Fibroblast of skin of scalp (primary cell): Measurements from ENCODE around the gene SLIT1.

Source experiments
- DNase-seq: peaks from one replicate; pipeline ENCODE4 v3.0.0-alpha.2; 2013

The SLIT1 gene

GRCh38 chr10:97200616-97201015 lies 14.9 kb upstream of the SLIT1 start:
- no peak for DNase-seq

GRCh38 chr10:97199152-97199551 lies 13.4 kb upstream of the SLIT1 start:
- DNase-seq: no peak

DNA sequence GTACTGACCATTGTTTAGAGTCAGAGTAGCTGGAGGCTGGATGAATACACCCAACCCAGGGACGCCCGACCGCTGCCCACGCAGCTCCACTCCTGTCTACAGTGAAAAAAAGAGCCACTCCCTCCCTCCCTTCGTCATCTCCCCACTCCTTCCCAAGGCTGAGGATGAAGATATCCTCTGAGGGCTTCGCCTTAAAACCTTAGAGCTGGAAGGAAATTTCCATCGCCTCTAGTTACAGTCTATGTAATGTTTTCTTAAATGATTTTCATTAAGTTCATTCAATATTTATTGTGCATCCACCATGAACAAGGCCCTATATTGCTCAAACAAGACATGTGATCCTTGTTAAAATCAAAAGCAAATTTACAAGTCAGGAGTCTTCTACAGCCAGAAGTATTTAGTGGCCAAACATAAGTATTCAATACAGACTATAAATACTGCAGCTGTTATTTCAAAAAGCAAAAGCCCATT lies 11.3 kb upstream of the SLIT1 start:
- no peak for DNase-seq

- peak; percentile 56 for DNase-seq
Observed at GRCh38 chr10:97196223-97197029, 10.7 kb upstream of the SLIT1 start.

DNA sequence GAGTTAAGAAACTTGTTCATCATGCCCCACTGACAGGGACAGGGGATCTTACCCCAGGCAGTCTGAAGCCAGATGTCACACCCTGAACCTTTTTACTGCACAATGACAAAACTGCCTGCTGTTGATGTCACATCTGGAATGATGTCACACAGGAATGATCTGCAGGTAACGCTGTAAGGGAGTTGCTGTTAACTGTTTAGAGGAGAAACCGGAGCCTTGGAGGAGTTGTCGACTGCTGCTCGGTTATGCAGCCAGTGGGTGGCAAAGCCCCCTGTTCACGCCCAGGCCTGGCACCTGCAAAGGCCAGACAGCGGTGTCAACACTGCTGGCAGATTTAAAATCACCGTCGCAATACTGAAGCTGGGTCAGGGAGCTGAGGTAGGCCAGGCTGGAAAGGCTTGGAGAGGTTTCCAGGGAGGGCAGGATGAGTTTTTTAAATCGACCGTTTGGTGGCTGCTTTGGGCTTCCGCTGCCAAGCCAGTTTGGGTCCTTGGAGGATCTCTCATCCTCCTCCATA lies 10.0 kb upstream of the SLIT1 start:
- no peak for DNase-seq

DNA sequence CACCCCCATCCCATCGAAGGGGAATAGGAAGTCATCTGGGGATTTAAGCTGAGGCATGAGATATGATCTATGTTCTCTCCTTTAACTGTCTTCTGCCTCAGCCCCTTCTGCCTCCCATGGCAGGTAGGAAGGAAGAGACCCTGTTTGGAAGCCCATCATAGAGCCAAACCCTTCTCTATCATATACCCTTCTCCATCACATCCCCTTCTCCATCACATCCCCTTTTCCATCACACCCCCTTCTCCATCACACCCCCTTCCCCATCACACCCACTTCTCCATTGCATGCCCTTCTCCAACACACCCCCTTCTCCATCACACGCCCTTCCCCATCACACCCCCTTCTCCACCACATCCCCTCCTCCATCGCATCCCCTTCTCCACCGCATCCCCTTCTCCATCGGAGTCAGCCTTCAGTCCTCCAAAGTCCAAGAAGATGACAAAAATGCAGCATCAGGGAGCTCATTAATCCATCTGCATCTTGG lies 7.2 kb upstream of the SLIT1 start:
- DNase-seq: no peak

GRCh38 chr10:97190450-97190849 lies 4.7 kb upstream of the SLIT1 start:
- no peak for DNase-seq

- DNase-seq: no peak
Observed at GRCh38 chr10:97188261-97188711, 2.5 kb upstream of the SLIT1 start.

DNA sequence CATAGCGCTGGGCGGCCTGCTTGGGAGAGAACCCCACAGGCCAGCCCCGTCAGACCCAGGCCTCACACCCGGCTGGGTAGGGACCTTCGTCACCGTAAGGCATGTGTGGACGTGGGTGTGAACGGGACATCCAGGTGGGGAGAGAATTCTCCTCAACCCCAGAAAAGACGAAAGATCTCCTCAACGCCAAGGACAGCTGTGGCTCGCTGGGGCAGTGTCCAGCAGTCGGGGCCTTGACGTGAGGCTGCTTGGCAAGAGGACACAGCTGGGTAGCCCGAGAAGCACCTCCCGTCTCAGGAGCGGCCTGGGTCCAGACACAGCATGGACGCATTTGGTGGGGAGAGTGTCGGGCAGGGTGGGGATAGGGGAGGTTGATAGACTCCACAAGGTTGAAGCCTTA lies 1.2 kb upstream of the SLIT1 start:
- DNase-seq: no peak

- no peak for DNase-seq
Observed at GRCh38 chr10:97184971-97185325, 811 bp downstream of the SLIT1 start.

GRCh38 chr10:97183314-97183713 lies 2.4 kb downstream of the SLIT1 start:
- DNase-seq: no peak

DNA sequence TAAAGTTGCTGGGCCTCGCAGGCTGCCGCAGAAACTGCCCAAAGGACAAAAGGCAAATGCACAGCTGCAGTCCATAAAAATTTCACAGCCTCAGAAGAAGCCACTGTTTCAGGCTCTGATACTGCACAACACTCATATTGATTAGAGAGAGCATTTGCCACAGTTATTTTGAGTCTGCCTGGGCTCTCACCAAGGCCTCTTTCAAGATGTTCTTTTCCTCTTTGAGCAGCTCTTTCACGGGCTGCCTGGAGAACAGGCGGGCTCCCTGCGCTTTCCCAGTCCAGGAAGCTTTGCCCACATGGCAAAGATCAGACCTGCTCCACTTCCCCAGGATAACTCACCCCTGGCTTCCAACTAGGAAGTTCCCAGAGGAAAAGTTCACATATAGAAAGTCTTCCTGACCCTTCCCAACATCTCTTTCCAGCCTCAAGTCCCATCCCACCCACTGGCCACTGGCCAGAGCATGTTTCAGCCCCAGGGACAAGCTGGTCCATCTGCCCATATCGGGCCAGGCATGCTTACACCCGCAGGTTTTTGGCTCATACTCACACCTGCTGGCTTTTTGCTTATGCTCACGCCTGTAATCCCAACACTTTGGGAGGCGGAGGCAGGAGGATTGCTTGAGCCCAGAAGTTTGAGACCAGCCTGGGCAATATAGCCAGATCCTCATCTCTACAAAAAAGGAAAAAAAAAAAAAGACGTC lies 3.3 kb downstream of the SLIT1 start:
- DNase-seq: no peak

- DNase-seq: no peak
Observed at GRCh38 chr10:97180986-97181385, 4.8 kb downstream of the SLIT1 start.

DNA sequence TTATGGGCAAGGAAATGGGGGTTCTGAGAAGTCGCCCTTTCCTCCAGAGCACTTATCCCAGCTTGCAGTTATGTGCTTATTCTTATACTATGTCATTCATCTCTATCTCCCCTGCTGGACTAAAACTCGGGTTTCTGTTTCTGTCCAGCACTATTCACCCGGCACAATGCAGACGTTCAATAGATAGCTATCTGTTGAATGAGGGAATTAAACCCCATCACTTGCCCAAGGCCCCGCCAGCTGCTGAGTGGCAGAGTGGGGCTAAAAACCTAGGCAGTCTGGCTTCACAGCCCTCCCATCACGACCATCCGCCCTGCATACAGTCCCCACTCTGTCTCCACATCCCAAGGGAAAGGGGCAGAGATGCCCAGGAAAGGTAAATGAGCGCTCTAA lies 5.4 kb downstream of the SLIT1 start:
- no peak for DNase-seq

DNA sequence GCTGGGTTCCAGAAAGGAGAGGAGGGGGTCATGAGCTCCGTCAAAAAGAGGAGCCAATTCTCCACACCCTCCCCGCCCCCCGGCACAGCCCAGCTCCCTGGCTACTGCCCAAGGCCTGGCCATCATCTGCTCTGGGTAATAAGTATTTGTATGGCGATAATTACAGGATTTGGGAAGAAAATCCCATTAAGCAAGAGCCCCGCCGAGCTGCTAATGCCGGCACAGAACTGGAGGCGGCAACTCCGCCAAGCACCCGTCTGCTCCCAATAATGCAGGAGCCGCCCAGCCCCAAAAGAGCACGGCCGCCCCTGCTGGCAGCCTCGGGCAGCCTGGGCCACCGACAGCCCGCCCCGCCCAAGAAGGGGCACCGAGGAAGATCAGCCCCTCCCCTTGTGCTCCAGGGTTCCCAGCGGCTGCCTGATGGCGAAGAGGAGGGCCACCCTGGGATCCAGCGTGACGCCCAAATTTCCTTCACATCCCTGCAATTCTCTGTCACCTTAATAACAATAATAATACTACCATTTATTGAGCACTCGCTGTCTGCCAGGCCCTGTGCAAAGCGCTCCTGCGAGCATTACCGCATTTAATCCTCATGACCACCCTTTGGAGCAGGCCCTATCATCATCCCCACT lies 5.9 kb downstream of the SLIT1 start:
- peak; percentile 6 for DNase-seq

GRCh38 chr10:97179311-97179710 lies 6.4 kb downstream of the SLIT1 start:
- no peak for DNase-seq

DNA sequence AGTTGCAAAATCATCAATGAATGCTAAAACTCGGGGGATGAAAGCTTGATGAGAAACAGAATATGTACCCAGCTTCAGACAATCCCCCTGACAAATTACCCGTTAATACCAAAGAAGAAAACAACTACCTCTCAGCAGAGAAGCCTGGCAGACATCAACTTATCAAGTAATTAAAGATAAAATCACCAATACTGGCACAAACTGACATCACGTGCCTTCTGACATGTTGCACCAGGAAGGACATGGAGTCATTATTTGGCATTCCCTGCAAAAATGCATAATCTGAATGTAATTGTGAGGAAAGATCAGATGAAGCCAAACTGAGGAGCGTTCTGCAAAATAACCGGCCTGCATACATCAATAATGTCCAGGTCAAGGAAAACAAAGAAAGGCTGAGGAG lies 7.7 kb downstream of the SLIT1 start:
- DNase-seq: no peak

- no peak for DNase-seq
Observed at GRCh38 chr10:97176226-97176625, 9.5 kb downstream of the SLIT1 start.

DNA sequence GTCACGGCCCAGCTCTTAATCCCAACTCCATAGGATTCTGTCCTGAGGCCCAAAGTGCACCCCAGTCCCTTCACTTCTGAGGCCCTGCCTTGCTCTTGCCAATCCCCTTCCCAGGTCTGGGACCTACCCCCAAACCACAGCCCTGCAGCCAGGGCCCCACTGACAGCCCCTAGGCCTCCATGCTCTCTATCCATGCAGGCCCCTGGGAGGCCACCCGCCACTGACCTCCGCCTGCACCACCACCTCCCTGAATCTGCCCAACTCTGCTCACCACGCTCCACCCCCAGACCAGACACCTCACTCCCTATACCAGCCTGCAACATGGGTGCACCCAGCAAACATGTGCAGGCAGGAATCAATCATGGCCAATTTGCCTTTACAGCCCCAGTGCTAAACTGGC lies 10.2 kb downstream of the SLIT1 start:
- no peak for DNase-seq

- DNase-seq: no peak
Observed at GRCh38 chr10:97174941-97175340, 10.8 kb downstream of the SLIT1 start.

- no peak for DNase-seq
Observed at GRCh38 chr10:97174276-97174775, 11.4 kb downstream of the SLIT1 start.

- no peak for DNase-seq
Observed at GRCh38 chr10:97173036-97173435, 12.7 kb downstream of the SLIT1 start.

DNA sequence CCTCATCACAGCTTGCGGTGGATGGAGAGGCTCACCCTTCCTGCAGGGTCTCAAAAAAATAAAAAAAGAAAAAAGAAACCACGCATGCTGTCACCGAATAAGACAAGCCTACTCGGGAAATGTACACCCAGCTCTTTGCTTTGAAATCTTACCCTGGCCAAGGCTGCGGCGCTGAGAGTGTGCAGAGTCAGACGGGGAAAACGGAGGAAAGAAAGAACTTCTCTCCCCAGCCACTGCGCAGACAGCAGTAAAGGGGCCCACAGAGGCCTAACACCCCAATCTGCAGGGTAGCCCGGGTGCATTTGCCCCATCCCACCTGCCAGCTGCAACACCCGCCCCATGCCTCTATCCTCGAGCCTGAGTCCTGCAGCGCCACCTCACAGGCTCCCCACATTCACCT lies 14.8 kb downstream of the SLIT1 start:
- DNase-seq: no peak
